OCI-LY1 (cell line): ENCODE data around the gene ACOT9.

Experiments
- EZH2 ChIP-seq: fragments of 200-600 bp; sonication (generic), shearing (Covaris generic); IDR thresholded peaks from 2 replicates; pipeline ENCODE4 v1.8.0; 2017; ENCODE audit warnings: borderline replicate concordance, mixed run types, mild to moderate bottlenecking, antibody characterized with exemption, low read length, moderate library complexity, mixed read lengths
- TF ChIP-seq, protein P1 (sequence below): fragments of 200-600 bp; sonication (generic), shearing (Covaris generic); IDR thresholded peaks from 2 replicates; pipeline ENCODE4 v1.5.1; 2017; ENCODE audit warnings: mild to moderate bottlenecking, antibody characterized with exemption, low read length, moderate library complexity, mixed read lengths

DNA sequence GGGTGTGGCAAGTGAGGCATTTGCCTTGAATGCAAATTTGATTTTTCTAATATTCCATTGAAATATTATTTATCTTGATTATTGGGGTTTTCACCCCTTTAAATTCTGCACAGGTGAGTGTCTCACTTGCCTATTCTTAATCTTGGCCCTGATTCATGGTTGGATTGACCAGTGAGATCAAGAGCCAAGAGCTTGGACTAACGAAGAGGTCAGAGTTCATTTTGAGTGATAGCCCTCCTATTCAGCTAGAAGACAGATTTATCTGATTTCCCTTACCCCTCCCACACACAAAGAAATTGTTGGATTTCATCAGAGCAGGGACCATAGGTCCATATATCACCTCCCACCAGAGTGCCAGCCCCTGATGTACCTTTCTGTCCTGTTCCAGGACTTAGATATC lies 11.6 kb upstream of the ACOT9 start:
- TF ChIP-seq, protein P1, sequence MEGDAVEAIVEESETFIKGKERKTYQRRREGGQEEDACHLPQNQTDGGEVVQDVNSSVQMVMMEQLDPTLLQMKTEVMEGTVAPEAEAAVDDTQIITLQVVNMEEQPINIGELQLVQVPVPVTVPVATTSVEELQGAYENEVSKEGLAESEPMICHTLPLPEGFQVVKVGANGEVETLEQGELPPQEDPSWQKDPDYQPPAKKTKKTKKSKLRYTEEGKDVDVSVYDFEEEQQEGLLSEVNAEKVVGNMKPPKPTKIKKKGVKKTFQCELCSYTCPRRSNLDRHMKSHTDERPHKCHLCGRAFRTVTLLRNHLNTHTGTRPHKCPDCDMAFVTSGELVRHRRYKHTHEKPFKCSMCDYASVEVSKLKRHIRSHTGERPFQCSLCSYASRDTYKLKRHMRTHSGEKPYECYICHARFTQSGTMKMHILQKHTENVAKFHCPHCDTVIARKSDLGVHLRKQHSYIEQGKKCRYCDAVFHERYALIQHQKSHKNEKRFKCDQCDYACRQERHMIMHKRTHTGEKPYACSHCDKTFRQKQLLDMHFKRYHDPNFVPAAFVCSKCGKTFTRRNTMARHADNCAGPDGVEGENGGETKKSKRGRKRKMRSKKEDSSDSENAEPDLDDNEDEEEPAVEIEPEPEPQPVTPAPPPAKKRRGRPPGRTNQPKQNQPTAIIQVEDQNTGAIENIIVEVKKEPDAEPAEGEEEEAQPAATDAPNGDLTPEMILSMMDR: no peak
- no peak for TF ChIP-seq EZH2
